ENCODE data around the gene CARS2.
"Not testable (repeated sequence)": the region's sequence is repeated elsewhere in the genome, so short reads cannot be mapped to it uniquely, and the experiment has no call there.

CARS2 gene

GRCh38 chr13:110616103-110617101, 89.5 kb downstream of the CARS2 start:
- peak in 2 of 5 experiments; percentile 17 to 79 for DNase-seq

GRCh38 chr13:110615322-110616102, 90.4 kb downstream of the CARS2 start, which contains the start of gene NAXD:
NAXD (plus strand) TSS chr13:110615545; CDS start chr13:110615602, 57 bp downstream.
- peak; percentile 15 to 94 (median 50) for DNase-seq

GRCh38 chr13:110615005-110615321, 91.0 kb downstream of the CARS2 start:
- DNase-seq = no peak

GRCh38 chr13:110610955-110611595, 94.8 kb downstream of the CARS2 start:
- peak in 1 of 5 experiments; percentile 76 for DNase-seq

GRCh38 chr13:110607675-110608224, 98.2 kb downstream of the CARS2 start:
- DNase-seq = no peak

- not testable (repeated sequence) for DNase-seq
These were observed 99.6 kb downstream of the CARS2 start for GRCh38 chr13:110606281-110606680.

GRCh38 chr13:110605132-110605531, 100.8 kb downstream of the CARS2 start:
- no peak for DNase-seq

- DNase-seq = no peak
These were observed 104.9 kb downstream of the CARS2 start for GRCh38 chr13:110600980-110601379.

GRCh38 chr13:110600261-110600819, 105.6 kb downstream of the CARS2 start:
- DNase-seq = no peak

- no peak for DNase-seq
These were observed 108.8 kb downstream of the CARS2 start for GRCh38 chr13:110597041-110597689.

GRCh38 chr13:110593430-110594130, 112.3 kb downstream of the CARS2 start:
- peak in 2 of 5 experiments; percentile 3 to 57 for DNase-seq

GRCh38 chr13:110592665-110593064, 113.3 kb downstream of the CARS2 start:
- DNase-seq = no peak

Measured in T-helper 2 cell (primary cell).